ENCODE measurements around the gene RGS18. TPM values are rescaled to one million over a fixed set of nuclear protein-coding genes. Genes with fewer than 3 reads are reported as not detected.

RGS18 gene
- total RNA-seq, 1 experiment from 2014 or later = not detected

DNA sequence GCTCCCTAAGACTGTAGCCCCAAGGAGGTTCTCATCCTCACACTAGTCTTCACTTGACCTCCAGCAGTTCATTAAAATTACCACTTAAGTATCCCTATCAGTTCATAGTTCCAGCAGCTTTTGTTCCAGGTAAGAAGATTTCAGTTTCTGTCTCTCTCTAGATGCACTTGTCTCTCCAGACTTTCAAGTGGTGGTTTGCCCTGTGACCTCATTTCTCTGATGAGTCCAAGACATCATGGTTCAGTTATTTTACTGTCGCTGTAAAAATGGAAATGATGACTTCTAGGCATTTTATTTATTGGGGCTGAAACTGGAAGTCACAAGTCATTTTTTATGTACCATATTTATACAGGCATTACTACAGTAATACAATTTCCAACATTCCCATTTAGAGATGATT lies 17.9 kb upstream of the RGS18 start:
- H3K27me3 Mint-ChIP-seq (ENCODE audit: low read depth) = no peaks in the 10 kb centered on the region

More for the DNA sequence above, 17.9 kb upstream of the RGS18 start:
- Histone ChIP-seq H3K9ac (ENCODE audit: extremely low read depth, insufficient read length, low read length) (no peak overlapping the region), H3K23ac (ENCODE audit: insufficient read length, low read depth, low read length) (no peak overlapping the region), H4K8ac (replicated peaks; ENCODE audit: insufficient read length, low read depth, low read length) (no peak overlapping the region), H4K5ac (ENCODE audit: insufficient read length, low read depth, low read length) (no peak overlapping the region), H3K56ac (ENCODE audit: insufficient read length, low read depth, low read length) (no peak overlapping the region), H3K27ac (ENCODE audit: insufficient read length, low read depth, low read length) (no peak overlapping the region), H2AK5ac (ENCODE audit: insufficient read length, low read length) (no peak overlapping the region), H3K79me2 (ENCODE audit: insufficient read depth, low read length) (no peaks in the 10 kb centered on the region), H3K9me3 (ENCODE audit: control insufficient read depth, low read depth, low read length) (no peaks in the 10 kb centered on the region), H3K18ac (ENCODE audit: insufficient read length, low read depth, low read length) (no peak overlapping the region), H3K14ac (ENCODE audit: insufficient read depth, low read length) (no peak overlapping the region), H3K4ac (ENCODE audit: low read depth, low read length) (no peak overlapping the region), H3K4me2 (ENCODE audit: insufficient read depth, insufficient read length, low read length) (no peak overlapping the region), H3K79me1 (ENCODE audit: insufficient read depth, low read depth, low read length, poor library complexity, severe bottlenecking) (no peaks in the 10 kb centered on the region), H2AFZ (ENCODE audit: low read length) (no peak overlapping the region), H4K91ac (ENCODE audit: insufficient read length, low read depth, low read length) (no peak overlapping the region), H2BK20ac (ENCODE audit: low read depth, low read length, poor library complexity, severe bottlenecking) (no peak overlapping the region), H3T11ph (ENCODE audit: low read length) (no peak overlapping the region), H2BK15ac (ENCODE audit: low read depth, low read length) (no peak overlapping the region), H2BK120ac (ENCODE audit: low read depth, low read length, poor library complexity, severe bottlenecking) (no peak overlapping the region), H4K20me1 (ENCODE audit: control insufficient read depth, insufficient read depth, insufficient read length) (no peaks in the 10 kb centered on the region), H3K27me3 (ENCODE audit: insufficient read depth, low read length) (no peaks in the 10 kb centered on the region), H3K23me2 (ENCODE audit: insufficient read length, low read depth, low read length, poor library complexity, severe bottlenecking) (no peaks in the 10 kb centered on the region), H2BK5ac (ENCODE audit: insufficient read length, low read length) (no peak overlapping the region), H3K4me1 (ENCODE audit: insufficient read depth, low read length) (no peaks in the 10 kb centered on the region), H2BK12ac (ENCODE audit: insufficient read length, low read depth, low read length) (no peak overlapping the region)
- Mint-ChIP-seq H3K9me3 (no peaks in the 10 kb centered on the region), H3K27ac (no peak overlapping the region), H3K36me3 (ENCODE audit: insufficient read depth in 1 of 3, low read depth in 3 of 3) (no peaks in the 10 kb centered on the region), H3K4me3 (no peak overlapping the region), H3K4me1 (no peaks in the 10 kb centered on the region)
- no peak for TF ChIP-seq CTCF (conservative IDR thresholded peaks at IDR 0.05)
- no peak for DNase-seq
- WGBS (ENCODE audit: extremely low coverage, insufficient read length, low lambda C conversion rate) = no CpG with 5 or more reads among the region's 1 CpG

Data from H9 (cell line).